Endothelial cell (in vitro differentiated cells): ENCODE measurements around the gene SLC35A3. TPM values are rescaled to one million over a fixed set of nuclear protein-coding genes. Genes with fewer than 3 reads are reported as not detected.

Experiments
- DNase-seq: peaks from one replicate; pipeline ENCODE4 v3.0.0; 2021; ENCODE audit warnings: low spot score
- H3K27ac Mint-ChIP-seq: one replicate; pipeline ENCODE4 v1.8.0; 2021; ENCODE audit warnings: mixed read lengths, inconsistent platforms; ENCODE audit not compliant: unreplicated experiment
- H3K27me3 Mint-ChIP-seq: one replicate; pipeline ENCODE4 v1.8.0; 2021; ENCODE audit warnings: mild to moderate bottlenecking, moderate library complexity, mixed read lengths, inconsistent platforms; ENCODE audit not compliant: unreplicated experiment
- H3K36me3 Mint-ChIP-seq: one replicate; pipeline ENCODE4 v1.8.0; 2021; ENCODE audit warnings: mild to moderate bottlenecking, low read depth, mixed read lengths, inconsistent platforms; ENCODE audit not compliant: unreplicated experiment
- H3K4me1 Mint-ChIP-seq: one replicate; pipeline ENCODE4 v1.8.0; 2021; ENCODE audit warnings: mild to moderate bottlenecking, mixed read lengths, inconsistent platforms; ENCODE audit not compliant: unreplicated experiment
- H3K4me3 Mint-ChIP-seq: one replicate; pipeline ENCODE4 v1.8.0; 2021; ENCODE audit warnings: mild to moderate bottlenecking, mixed read lengths, inconsistent platforms; ENCODE audit not compliant: unreplicated experiment
- H3K9me3 Mint-ChIP-seq: one replicate; pipeline ENCODE4 v1.8.0; 2021; ENCODE audit warnings: mixed read lengths, inconsistent platforms; ENCODE audit not compliant: unreplicated experiment
- CTCF ChIP-seq: fragments of 200-600 bp; sonication (generic); IDR thresholded peaks from one replicate; pipeline ENCODE4 v1.5.0; 2021; ENCODE audit warnings: antibody characterized with exemption; ENCODE audit not compliant: unreplicated experiment
- total RNA-seq: library from RNA; stranded (reverse); fragmentation: NEBNext Ultra II Directional; extraction: Animal tissue kit (Norgen Biotek cat#: 25700); gene quantifications from one replicate; pipeline ENCODE4 v1.2.1, GENCODE V29; 2021; ENCODE audit not compliant: unreplicated experiment

The SLC35A3 gene
- total RNA-seq, 1 donor from 2014 or later = 19.0 TPM

GRCh38 chr1:100006688-100007087 is 36.9 kb downstream of the SLC35A3 start:
- peaks cover 13% of the 10 kb centered on the region for H3K36me3 Mint-ChIP-seq
- H3K27ac Mint-ChIP-seq = no peak overlapping the region
- no peaks in the 10 kb centered on the region for H3K9me3 Mint-ChIP-seq
- H3K27me3 Mint-ChIP-seq = peaks cover 5% of the 10 kb centered on the region
- H3K4me1 Mint-ChIP-seq = peaks cover 13% of the 10 kb centered on the region
- TF ChIP-seq CTCF = no peak
- no peak for DNase-seq
- H3K4me3 Mint-ChIP-seq = no peak overlapping the region

- Mint-ChIP-seq H3K27ac (no peak overlapping the region), H3K4me3 (no peak overlapping the region), H3K9me3 (no peaks in the 10 kb centered on the region), H3K4me1 (peaks cover 13% of the 10 kb centered on the region), H3K36me3 (peaks cover 13% of the 10 kb centered on the region), H3K27me3 (peaks cover 4% of the 10 kb centered on the region)
- DNase-seq = no peak
- TF ChIP-seq CTCF = no peak
Observed at GRCh38 chr1:100009458-100009857, 39.7 kb downstream of the SLC35A3 start.

- no peak for TF ChIP-seq CTCF
- Mint-ChIP-seq H3K27ac (no peak overlapping the region), H3K9me3 (no peaks in the 10 kb centered on the region), H3K27me3 (peaks cover 4% of the 10 kb centered on the region), H3K36me3 (peaks cover 2% of the 10 kb centered on the region), H3K4me1 (peaks cover 6% of the 10 kb centered on the region), H3K4me3 (no peak overlapping the region)
- no peak for DNase-seq
Observed at GRCh38 chr1:100010804-100011203, 41.0 kb downstream of the SLC35A3 start.

- TF ChIP-seq CTCF = no peak
Observed at GRCh38 chr1:100019220-100019619, 49.4 kb downstream of the SLC35A3 start.

GRCh38 chr1:100023482-100023881 is 53.7 kb downstream of the SLC35A3 start:
- Mint-ChIP-seq H3K36me3 (no peaks in the 10 kb centered on the region), H3K9me3 (no peaks in the 10 kb centered on the region), H3K27ac (no peak overlapping the region), H3K4me1 (no peaks in the 10 kb centered on the region), H3K27me3 (peaks cover 1% of the 10 kb centered on the region), H3K4me3 (no peak overlapping the region)
- TF ChIP-seq CTCF = no peak
- no peak for DNase-seq

More at GRCh38 chr1:100019220-100019619, 49.4 kb downstream of the SLC35A3 start:
- Mint-ChIP-seq H3K27ac (no peak overlapping the region), H3K4me1 (no peaks in the 10 kb centered on the region), H3K27me3 (peaks cover 1% of the 10 kb centered on the region), H3K36me3 (no peaks in the 10 kb centered on the region), H3K9me3 (no peaks in the 10 kb centered on the region), H3K4me3 (no peak overlapping the region)
- no peak for DNase-seq
